ENCODE results near the gene COL11A2.

The COL11A2 gene

GRCh38 chr6:33139596-33140206, 52.6 kb downstream of the COL11A2 start:
- peaks cover 16% of the 10 kb centered on the region for H3K27me3 ChIP-seq (ENCODE audit: insufficient read depth, low read length, poor library complexity)
- no peaks in the 10 kb centered on the region for H4K20me1 ChIP-seq (ENCODE audit: insufficient read depth, low read length)

DNA sequence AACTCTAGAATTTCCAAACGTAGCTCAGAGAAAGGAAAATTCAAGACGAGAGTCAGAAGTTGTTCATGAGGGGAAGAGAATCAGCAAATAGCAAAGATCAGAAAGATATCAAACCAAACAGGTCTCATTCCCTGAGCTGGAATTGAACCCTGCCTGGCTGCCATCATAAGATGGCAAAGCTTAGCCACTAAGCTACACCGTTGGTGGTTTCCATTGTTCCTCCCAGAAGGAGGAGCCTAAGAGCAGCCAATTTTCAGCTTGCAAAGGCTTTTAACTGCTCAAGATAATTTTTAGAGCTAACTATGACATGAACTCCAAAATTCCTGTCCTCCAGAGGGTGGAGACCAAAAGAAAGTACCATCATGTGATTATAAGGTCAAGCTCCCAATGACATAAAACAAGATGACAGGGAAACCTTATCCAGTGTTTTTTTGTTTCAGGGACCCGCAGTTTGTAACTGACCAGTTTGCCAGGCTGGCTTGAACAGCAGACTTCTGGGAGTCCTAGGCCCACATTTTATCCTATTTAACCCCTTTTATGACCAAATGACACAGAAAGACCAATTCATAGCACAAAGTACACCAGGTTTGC, 55.9 kb downstream of the COL11A2 start:
- Histone ChIP-seq H3K27me3 (ENCODE audit: insufficient read depth, low read length, poor library complexity) (peaks cover 9% of the 10 kb centered on the region), H3K36me3 (ENCODE audit: insufficient read depth, low read length) (no peaks in the 10 kb centered on the region), H3K9ac (ENCODE audit: low read depth, low read length) (no peak overlapping the region), H3K4me1 (ENCODE audit: insufficient read depth, low read length) (no peaks in the 10 kb centered on the region), H3K9me3 (ENCODE audit: insufficient read depth, low read length, severe bottlenecking) (no peaks in the 10 kb centered on the region), H3K27ac (ENCODE audit: low read length) (no peak overlapping the region), H2AFZ (ENCODE audit: low read depth, low read length) (no peak overlapping the region), H3K4me3 (ENCODE audit: low read depth in 1 of 2, low read length in 2 of 2) (no peak overlapping the region), H3K4me2 (ENCODE audit: insufficient read depth, low read length) (no peak overlapping the region), H3K79me2 (ENCODE audit: insufficient read depth, low read length) (no peaks in the 10 kb centered on the region), H4K20me1 (ENCODE audit: insufficient read depth, low read length) (no peaks in the 10 kb centered on the region)
- ATAC-seq (ENCODE audit: insufficient read depth, low read depth) (no peak), DNase-seq (no peak)
- TF ChIP-seq CTCF (IDR thresholded peaks at IDR 0.05; ENCODE audit: borderline replicate concordance, extremely low read depth, low read length, poor library complexity, severe bottlenecking) (no peak), EZH2 (IDR thresholded peaks at IDR 0.05; ENCODE audit: borderline replicate concordance, low read depth, low read length, severe bottlenecking) (no peak)

More at GRCh38 chr6:33139596-33140206, 52.6 kb downstream of the COL11A2 start:
- no peak overlapping the region for H3K4me2 ChIP-seq (ENCODE audit: insufficient read depth, low read length)
- no peak overlapping the region for H2AFZ ChIP-seq (ENCODE audit: low read depth, low read length)
- H3K9me3 ChIP-seq (ENCODE audit: insufficient read depth, low read length, severe bottlenecking) = no peaks in the 10 kb centered on the region
- H3K9ac ChIP-seq (ENCODE audit: low read depth, low read length) = no peak overlapping the region
- H3K27ac ChIP-seq (ENCODE audit: low read length) = no peak overlapping the region
- no peaks in the 10 kb centered on the region for H3K4me1 ChIP-seq (ENCODE audit: insufficient read depth, low read length)
- H3K4me3 ChIP-seq (ENCODE audit: low read depth in 1 of 2, low read length in 2 of 2) = no peak overlapping the region
- H3K79me2 ChIP-seq (ENCODE audit: insufficient read depth, low read length) = no peaks in the 10 kb centered on the region
- H3K36me3 ChIP-seq (ENCODE audit: insufficient read depth, low read length) = no peaks in the 10 kb centered on the region
- DNase-seq (no peak), ATAC-seq (ENCODE audit: insufficient read depth, low read depth) (no peak)
- TF ChIP-seq CTCF (IDR thresholded peaks at IDR 0.05; ENCODE audit: borderline replicate concordance, extremely low read depth, low read length, poor library complexity, severe bottlenecking) (no peak), EZH2 (IDR thresholded peaks at IDR 0.05; ENCODE audit: borderline replicate concordance, low read depth, low read length, severe bottlenecking) (no peak)

DNA sequence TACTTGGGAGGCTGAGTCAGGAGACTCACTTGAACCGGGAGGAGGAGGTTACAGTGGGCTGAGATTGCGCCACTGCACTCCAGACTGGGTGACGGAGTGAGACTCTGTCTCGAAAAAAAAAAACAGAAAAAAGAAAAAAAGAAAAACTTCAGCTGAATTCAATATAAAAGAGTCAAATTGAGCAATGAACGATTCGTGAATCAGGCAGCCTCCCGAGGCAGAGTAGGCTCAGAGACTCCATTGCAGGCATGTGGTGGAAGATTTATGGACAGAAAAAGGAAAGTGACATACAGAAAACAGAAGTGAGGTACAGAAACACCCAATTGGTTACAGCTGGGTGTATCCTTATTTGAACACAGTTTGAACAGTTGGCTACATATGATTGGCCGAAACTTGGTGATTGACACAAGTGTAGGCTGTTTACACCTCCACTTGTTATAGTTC, 60.2 kb downstream of the COL11A2 start:
- no peaks in the 10 kb centered on the region for H3K79me2 ChIP-seq (ENCODE audit: insufficient read depth, low read length)
- no peaks in the 10 kb centered on the region for H3K9me3 ChIP-seq (ENCODE audit: insufficient read depth, low read length, severe bottlenecking)
- ATAC-seq (ENCODE audit: insufficient read depth, low read depth) (no peak), DNase-seq (no peak)
- no peak overlapping the region for H3K4me2 ChIP-seq (ENCODE audit: insufficient read depth, low read length)
- H4K20me1 ChIP-seq (ENCODE audit: insufficient read depth, low read length) = no peaks in the 10 kb centered on the region
- no peaks in the 10 kb centered on the region for H3K36me3 ChIP-seq (ENCODE audit: insufficient read depth, low read length)
- TF ChIP-seq CTCF (IDR thresholded peaks at IDR 0.05; ENCODE audit: borderline replicate concordance, extremely low read depth, low read length, poor library complexity, severe bottlenecking) = no peak
- TF ChIP-seq EZH2 (IDR thresholded peaks at IDR 0.05; ENCODE audit: borderline replicate concordance, low read depth, low read length, severe bottlenecking) = no peak
- H3K9ac ChIP-seq (ENCODE audit: low read depth, low read length) = no peak overlapping the region
- H2AFZ ChIP-seq (ENCODE audit: low read depth, low read length) = no peak overlapping the region
- no peak overlapping the region for H3K4me3 ChIP-seq (ENCODE audit: low read depth in 1 of 2, low read length in 2 of 2)
- H3K27ac ChIP-seq (ENCODE audit: low read length) = no peak overlapping the region
- H3K4me1 ChIP-seq (ENCODE audit: insufficient read depth, low read length) = no peaks in the 10 kb centered on the region
- peaks cover 22% of the 10 kb centered on the region for H3K27me3 ChIP-seq (ENCODE audit: insufficient read depth, low read length, poor library complexity)

Measured in DND-41 (cell line).